ENCODE results near the gene SNX6. TPM values are rescaled to one million over a fixed set of nuclear protein-coding genes. Genes with fewer than 3 reads are reported as not detected.
A peak's percentile ranks its signal among the peaks of the same experiment; 100 is the strongest.

Gene SNX6
- total and polyA plus RNA-seq, 2 donors (not counting 3 experiments of a cell fraction or from before 2014, with no cell fraction given) = 95.1 to 120 TPM

DNA sequence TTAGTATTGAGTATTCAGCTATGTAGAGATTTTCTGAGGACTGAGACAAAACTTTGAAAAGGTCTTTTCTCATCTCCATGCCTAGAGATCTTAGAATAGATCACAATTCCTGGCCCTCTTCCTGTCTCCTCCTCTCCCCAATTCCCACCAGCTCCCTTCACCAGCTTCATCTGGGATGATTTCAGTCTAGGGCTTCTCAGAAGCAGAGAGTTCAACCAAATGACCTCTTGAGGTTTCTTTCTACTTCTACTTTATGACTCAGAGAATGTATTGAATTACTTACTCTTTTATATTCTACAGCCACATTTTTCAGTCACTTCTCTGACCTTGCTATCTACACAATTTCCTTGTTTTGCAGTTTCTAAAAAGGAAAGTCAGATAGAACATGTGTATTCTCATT, 19.4 kb upstream of the SNX6 start:
- dilution Hi-C loops (cut with MboI; ENCODE audit: extremely low pct_ligation_motif_present, low sequenced_read_pairs) (no loop called here), intact Hi-C loops (cut with micrococcal nuclease) (loop anchor here (1.0 kb wide), 1 partner anchor 19 kb away; the partner anchor contains the start of gene SNX6)
- H3K9me3 ChIP-seq (replicated peaks; ENCODE audit: control insufficient read depth, insufficient read depth, low read length) = no peaks in the 10 kb centered on the region
- ChIA-PET CTCF (interaction anchor here (0.9 to 1.4 kb wide), 2 partner anchors 9 to 74 kb away, joined by 3 to 6 read pairs; no protein-coding TSS in a partner anchor), POLR2A (no interaction called here)
- DNase-seq (ENCODE audit: low read depth, low spot score) = peak; percentile 63
- H2AFZ ChIP-seq (ENCODE audit: low read depth, low read length) = no peak overlapping the region
- peak; percentile 85 for FAIRE-seq
- no peaks in the 10 kb centered on the region for H3K36me3 ChIP-seq (ENCODE audit: control insufficient read depth in 2 of 2, extremely low read depth in 1 of 2, insufficient read depth in 2 of 2, low read length in 2 of 2)
- BruUV-seq (replicated peaks) = no TSS peak
- H4K20me1 ChIP-seq (replicated peaks; ENCODE audit: control insufficient read depth, extremely low read depth, insufficient read depth, low read length) = no peaks in the 10 kb centered on the region
- TF ChIP-seq EZH2 (IDR thresholded peaks at IDR 0.05; ENCODE audit: borderline replicate concordance, low read depth, low read length, severe bottlenecking) (no peak), GATA2 (IDR thresholded peaks at IDR 0.05; ENCODE audit: insufficient read depth, insufficient read length, low read depth, low read length) (peak; percentile 28), FOS (IDR thresholded peaks at IDR 0.05; ENCODE audit: borderline replicate concordance, insufficient read depth, low read length) (peak; percentile 69)
- H3K4me1 ChIP-seq (ENCODE audit: control insufficient read depth, extremely low read depth, insufficient read depth, low read length) = peaks cover 21% of the 10 kb centered on the region
- H3K4me2 ChIP-seq (ENCODE audit: insufficient read depth, low read length) = peak overlapping the region; percentile 52
- H3K79me2 ChIP-seq (ENCODE audit: control insufficient read depth, insufficient read depth, low read length) = no peaks in the 10 kb centered on the region
- H3K4me3 ChIP-seq (replicated peaks in 1 of 3; ENCODE audit: insufficient read depth in 1 of 3, low read depth in 1 of 3, low read length in 3 of 3) = no peak overlapping the region
- H3K27me3 ChIP-seq (ENCODE audit: control insufficient read depth in 2 of 2, insufficient read depth in 2 of 2, low read length in 2 of 2) = no peaks in the 10 kb centered on the region
- no peaks in the 10 kb centered on the region for H3K9me1 ChIP-seq (replicated peaks; ENCODE audit: control insufficient read depth, extremely low read depth, insufficient read depth, low read length)
- peak overlapping the region; percentile 77 for H3K27ac ChIP-seq (ENCODE audit: insufficient read depth, low read depth, low read length)
- H3K9ac ChIP-seq (replicated peaks; ENCODE audit: extremely low read depth, insufficient read depth, low read length) = peak overlapping the region; percentile 47

DNA sequence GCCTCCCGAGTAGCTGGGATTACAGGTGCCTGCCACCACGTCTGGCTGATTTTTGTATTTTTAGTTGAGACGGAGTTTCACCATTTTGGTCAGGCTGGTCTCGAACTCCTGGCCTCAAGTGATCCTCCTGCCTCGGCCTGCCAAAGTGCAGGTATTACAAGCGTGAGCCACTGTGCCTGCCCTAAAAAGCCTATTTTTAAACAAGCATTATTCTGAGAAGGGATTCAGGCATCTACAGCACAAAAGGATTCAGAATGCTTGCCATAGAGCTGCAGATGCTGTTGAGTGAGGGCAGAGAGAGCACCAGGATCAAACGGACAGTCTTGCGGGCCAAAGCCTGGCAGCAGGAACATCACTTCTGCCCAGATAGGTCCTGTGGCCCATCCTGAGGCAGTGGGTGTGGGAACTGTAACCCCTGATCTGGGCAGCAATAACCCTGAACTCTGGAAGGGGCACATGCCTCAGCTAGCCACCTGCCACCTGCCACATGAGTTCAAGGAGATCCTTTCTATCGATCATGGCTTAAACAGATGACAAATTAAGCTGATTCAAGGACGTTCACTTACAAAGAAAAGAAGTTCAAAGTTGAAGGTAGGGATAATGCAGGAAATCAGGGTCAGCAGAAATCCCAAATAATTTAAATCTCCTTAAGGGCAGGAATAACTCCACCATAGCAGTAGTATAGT, 16.8 kb upstream of the SNX6 start:
- CTCF ChIA-PET = interaction anchor here (1.4 kb wide), 1 partner anchor 76 kb away, joined by 5 read pairs; no protein-coding TSS in a partner anchor
- Histone ChIP-seq H3K9me1 (replicated peaks; ENCODE audit: control insufficient read depth, extremely low read depth, insufficient read depth, low read length) (no peaks in the 10 kb centered on the region), H3K4me3 (replicated peaks in 1 of 3; ENCODE audit: insufficient read depth in 1 of 3, low read depth in 1 of 3, low read length in 3 of 3) (no peak overlapping the region), H3K9ac (replicated peaks; ENCODE audit: extremely low read depth, insufficient read depth, low read length) (no peak overlapping the region), H2AFZ (ENCODE audit: low read depth, low read length) (no peak overlapping the region), H3K9me3 (replicated peaks; ENCODE audit: control insufficient read depth, insufficient read depth, low read length) (no peaks in the 10 kb centered on the region), H3K4me2 (ENCODE audit: insufficient read depth, low read length) (no peak overlapping the region), H3K79me2 (ENCODE audit: control insufficient read depth, insufficient read depth, low read length) (no peaks in the 10 kb centered on the region), H3K4me1 (ENCODE audit: control insufficient read depth, extremely low read depth, insufficient read depth, low read length) (peaks cover 21% of the 10 kb centered on the region), H3K27ac (ENCODE audit: insufficient read depth, low read depth, low read length) (no peak overlapping the region), H3K27me3 (ENCODE audit: control insufficient read depth in 2 of 2, insufficient read depth in 2 of 2, low read length in 2 of 2) (no peaks in the 10 kb centered on the region), H4K20me1 (replicated peaks; ENCODE audit: control insufficient read depth, extremely low read depth, insufficient read depth, low read length) (no peaks in the 10 kb centered on the region), H3K36me3 (ENCODE audit: control insufficient read depth in 2 of 2, extremely low read depth in 1 of 2, insufficient read depth in 2 of 2, low read length in 2 of 2) (no peaks in the 10 kb centered on the region)
- POLR2A ChIA-PET = no interaction called here
- DNase-seq (ENCODE audit: low read depth, low spot score) = no peak
- no peak for TF ChIP-seq JUN (IDR thresholded peaks at IDR 0.05; ENCODE audit: borderline replicate concordance, insufficient read depth, insufficient read length, low read depth)
- TF ChIP-seq POLR2AphosphoS5 (IDR thresholded peaks at IDR 0.05; ENCODE audit: insufficient read depth, low read depth, low read length) = no peak
- no peak for TF ChIP-seq EZH2 (IDR thresholded peaks at IDR 0.05; ENCODE audit: borderline replicate concordance, low read depth, low read length, severe bottlenecking)
- TF ChIP-seq, protein P1, sequence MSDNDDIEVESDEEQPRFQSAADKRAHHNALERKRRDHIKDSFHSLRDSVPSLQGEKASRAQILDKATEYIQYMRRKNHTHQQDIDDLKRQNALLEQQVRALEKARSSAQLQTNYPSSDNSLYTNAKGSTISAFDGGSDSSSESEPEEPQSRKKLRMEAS (IDR thresholded peaks at IDR 0.05; ENCODE audit: insufficient read depth, insufficient read length) = no peak
- no peak for TF ChIP-seq POLR2A (IDR thresholded peaks at IDR 0.05; ENCODE audit: low read depth, low read length)
- TF ChIP-seq MYC (IDR thresholded peaks at IDR 0.05; ENCODE audit: low read depth, low read length) = no peak
- no peak for TF ChIP-seq GATA2 (IDR thresholded peaks at IDR 0.05; ENCODE audit: insufficient read depth, insufficient read length, low read depth, low read length)
- TF ChIP-seq, protein P2, sequence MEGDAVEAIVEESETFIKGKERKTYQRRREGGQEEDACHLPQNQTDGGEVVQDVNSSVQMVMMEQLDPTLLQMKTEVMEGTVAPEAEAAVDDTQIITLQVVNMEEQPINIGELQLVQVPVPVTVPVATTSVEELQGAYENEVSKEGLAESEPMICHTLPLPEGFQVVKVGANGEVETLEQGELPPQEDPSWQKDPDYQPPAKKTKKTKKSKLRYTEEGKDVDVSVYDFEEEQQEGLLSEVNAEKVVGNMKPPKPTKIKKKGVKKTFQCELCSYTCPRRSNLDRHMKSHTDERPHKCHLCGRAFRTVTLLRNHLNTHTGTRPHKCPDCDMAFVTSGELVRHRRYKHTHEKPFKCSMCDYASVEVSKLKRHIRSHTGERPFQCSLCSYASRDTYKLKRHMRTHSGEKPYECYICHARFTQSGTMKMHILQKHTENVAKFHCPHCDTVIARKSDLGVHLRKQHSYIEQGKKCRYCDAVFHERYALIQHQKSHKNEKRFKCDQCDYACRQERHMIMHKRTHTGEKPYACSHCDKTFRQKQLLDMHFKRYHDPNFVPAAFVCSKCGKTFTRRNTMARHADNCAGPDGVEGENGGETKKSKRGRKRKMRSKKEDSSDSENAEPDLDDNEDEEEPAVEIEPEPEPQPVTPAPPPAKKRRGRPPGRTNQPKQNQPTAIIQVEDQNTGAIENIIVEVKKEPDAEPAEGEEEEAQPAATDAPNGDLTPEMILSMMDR (IDR thresholded peaks at IDR 0.05; ENCODE audit: extremely low read depth in 1 of 2, insufficient read depth in 1 of 2, low read depth in 1 of 2, low read length in 2 of 2) = no peak
- TF ChIP-seq FOS (IDR thresholded peaks at IDR 0.05; ENCODE audit: borderline replicate concordance, insufficient read depth, low read length) = no peak
- intact Hi-C loops (cut with micrococcal nuclease) = no loop called here
- no TSS peak for BruUV-seq (replicated peaks)
- dilution Hi-C loops (cut with MboI; ENCODE audit: extremely low pct_ligation_motif_present, low sequenced_read_pairs) = no loop called here
- no peak for FAIRE-seq

Data from endothelial cell of umbilical vein (primary cell).